Gastrocnemius medialis (tissue), 4 donors: Measurements from ENCODE around the gene RASA3.

Experiments
- CTCF ChIP-seq, 5 experiments: fragments of 450-650 bp in 3 of 5; fragments of 200-600 bp in 2 of 5; sonication (generic) in 2 of 5; IDR thresholded peaks in 4 of 5; conservative IDR thresholded peaks in 1 of 5; 1 replicate in 4 of 5; 2 replicates in 1 of 5; pipeline ENCODE4 v1.5.1; 2016 to 2019; ENCODE audit warnings: antibody characterized with exemption in 5 of 5, mild to moderate bottlenecking in 3 of 5, moderate library complexity in 3 of 5
- POLR2A ChIP-seq, 2 donors: fragments of 450-650 bp; IDR thresholded peaks; one replicate each; pipeline ENCODE4 v1.6.1; 2017; ENCODE audit warnings: antibody characterized with exemption in 2 of 2, mild to moderate bottlenecking in 2 of 2, moderate library complexity in 2 of 2

- TF ChIP-seq CTCF (IDR thresholded peaks at IDR 0.05 in 4 of 5, conservative IDR thresholded peaks at IDR 0.05 in 1 of 5) (peak in 2 of 5 experiments; percentile 19 to 33), POLR2A (IDR thresholded peaks at IDR 0.05) (no peak)
Observed at GRCh38 chr13:114151565-114152284, 19.3 kb upstream of the RASA3 start.
